ENCODE measurements around the gene XPC.

The XPC gene

GRCh38 chr3:14204515-14205284, 26.3 kb upstream of the XPC start:
- TF ChIP-seq, protein P1, sequence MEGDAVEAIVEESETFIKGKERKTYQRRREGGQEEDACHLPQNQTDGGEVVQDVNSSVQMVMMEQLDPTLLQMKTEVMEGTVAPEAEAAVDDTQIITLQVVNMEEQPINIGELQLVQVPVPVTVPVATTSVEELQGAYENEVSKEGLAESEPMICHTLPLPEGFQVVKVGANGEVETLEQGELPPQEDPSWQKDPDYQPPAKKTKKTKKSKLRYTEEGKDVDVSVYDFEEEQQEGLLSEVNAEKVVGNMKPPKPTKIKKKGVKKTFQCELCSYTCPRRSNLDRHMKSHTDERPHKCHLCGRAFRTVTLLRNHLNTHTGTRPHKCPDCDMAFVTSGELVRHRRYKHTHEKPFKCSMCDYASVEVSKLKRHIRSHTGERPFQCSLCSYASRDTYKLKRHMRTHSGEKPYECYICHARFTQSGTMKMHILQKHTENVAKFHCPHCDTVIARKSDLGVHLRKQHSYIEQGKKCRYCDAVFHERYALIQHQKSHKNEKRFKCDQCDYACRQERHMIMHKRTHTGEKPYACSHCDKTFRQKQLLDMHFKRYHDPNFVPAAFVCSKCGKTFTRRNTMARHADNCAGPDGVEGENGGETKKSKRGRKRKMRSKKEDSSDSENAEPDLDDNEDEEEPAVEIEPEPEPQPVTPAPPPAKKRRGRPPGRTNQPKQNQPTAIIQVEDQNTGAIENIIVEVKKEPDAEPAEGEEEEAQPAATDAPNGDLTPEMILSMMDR (IDR thresholded peaks at IDR 0.05) = no peak

DNA sequence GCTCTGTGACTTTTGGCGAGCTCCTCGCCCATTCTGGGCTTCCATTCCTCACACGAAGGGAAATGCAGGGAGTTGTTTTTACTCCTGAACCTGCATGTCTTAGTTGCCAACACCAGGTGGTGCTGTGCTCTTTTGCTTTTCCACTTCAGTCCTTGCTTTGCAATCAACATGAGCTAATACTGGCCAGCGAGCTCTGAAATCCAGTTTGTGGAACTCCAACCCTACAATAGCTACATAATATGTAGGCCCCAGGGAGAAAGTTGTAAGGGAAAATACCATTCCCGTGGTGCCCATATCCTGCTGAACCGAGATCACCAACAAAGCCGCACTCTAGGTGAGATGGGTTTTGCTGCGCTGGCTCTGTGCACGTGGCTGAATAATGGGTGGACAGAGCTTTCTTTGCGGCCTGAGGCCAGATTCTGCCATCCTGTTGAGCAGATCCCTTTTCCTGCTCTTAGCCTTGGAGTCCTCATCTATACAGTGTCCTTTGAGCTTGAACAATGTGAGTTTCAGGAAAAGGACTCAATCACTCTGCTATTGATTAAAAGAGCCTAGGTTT, 25.2 kb upstream of the XPC start:
- TF ChIP-seq, protein P1 (IDR thresholded peaks at IDR 0.05) = peak; percentile 83

DNA sequence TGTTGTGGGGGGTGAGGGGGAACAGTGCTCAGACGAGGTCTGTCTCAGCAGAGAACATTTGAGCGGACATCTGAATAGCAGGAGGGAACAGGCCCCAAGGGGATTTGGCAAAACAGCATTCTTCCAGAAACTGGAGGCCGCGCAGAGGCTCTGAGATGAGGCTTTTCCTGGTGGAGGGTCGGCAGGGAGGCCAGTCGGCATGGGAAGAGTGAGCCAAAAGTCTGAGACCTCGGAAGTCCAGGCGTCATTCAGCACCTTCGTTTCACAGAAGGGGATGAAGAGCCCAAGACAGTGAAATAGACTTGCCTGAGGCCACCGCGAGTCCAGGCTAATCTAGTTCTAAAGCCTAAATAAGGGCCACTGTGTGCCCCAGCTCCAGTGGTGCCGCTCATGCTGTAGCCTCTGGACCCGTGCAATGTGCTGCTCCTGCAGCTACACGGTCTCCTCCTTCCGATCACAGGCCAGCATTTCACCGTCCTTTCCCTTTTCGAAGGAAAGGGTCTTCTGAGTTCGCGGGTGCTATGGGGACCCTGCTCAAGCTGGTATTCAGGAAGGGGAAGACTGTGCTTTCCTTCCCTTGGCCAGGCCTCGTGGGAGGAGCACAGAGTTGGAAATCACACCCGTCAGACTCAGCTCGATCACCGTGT, 24.6 kb upstream of the XPC start:
- TF ChIP-seq, protein P1 (IDR thresholded peaks at IDR 0.05) = no peak

DNA sequence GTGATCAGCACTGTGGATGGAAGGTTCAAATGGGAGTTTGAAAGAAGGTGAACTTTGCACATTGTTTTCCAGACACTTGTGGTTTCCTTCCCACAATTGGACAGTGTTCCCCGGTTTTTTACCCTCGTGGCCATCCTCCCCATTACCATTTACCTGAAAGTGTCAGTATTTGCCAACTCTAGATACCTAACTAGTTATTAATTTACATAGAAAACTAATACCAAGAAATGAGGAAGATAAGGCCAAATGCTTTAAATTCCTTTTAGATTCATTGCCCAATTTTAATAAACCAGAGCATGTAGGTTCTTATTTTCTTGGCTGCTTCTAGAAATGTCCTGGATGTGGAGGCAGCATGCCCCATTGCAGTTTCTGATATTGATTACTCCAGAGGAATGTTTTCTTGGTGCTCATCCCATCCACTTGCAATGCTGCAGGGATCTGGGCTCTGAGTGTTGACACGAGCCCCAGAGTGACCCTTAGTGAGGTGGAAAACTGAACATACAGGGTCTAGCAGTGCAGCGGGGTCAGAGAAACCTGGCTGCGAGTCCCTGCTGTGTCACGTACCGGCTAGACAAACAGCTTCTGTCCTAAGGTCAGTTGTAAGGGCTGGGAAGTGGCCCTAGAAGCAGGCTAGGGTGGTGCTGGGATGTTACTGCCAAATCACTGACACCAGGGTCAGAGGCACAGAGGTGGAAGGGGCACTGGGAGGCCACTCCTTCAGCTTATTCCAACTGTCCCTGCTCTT, 23.7 kb upstream of the XPC start:
- TF ChIP-seq, protein P1 (IDR thresholded peaks at IDR 0.05) = no peak

DNA sequence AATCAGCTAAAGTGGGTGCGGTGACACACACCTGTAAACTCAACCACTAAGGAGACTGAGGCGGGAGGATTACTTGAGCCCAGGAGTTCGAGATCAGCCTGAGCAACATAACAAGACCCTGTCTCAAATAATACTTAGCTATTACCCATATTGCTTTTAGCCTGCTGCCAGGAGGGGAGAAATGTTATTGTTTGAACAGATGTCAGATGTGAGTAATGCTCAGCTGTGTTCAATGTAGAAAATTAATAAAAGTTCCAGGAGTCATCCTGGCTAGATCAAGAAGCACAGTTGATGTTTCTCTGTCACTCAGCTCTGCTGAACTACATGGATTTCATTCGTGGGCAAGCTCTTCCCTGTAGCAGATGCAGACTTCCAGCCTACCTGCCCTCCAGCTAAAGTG, 22.4 kb upstream of the XPC start:
- TF ChIP-seq, protein P1 (IDR thresholded peaks at IDR 0.05) = no peak

GRCh38 chr3:14200276-14200675, 21.9 kb upstream of the XPC start:
- TF ChIP-seq, protein P1 (IDR thresholded peaks at IDR 0.05) = no peak

GRCh38 chr3:14199641-14200040, 21.2 kb upstream of the XPC start:
- TF ChIP-seq, protein P1 (IDR thresholded peaks at IDR 0.05) = no peak

All from LNCAP (cell line).